GM18873 (cell line): ENCODE results near the gene LECT2.

Experiments
- ATAC-seq: cut with Tn5 transposase; IDR thresholded peaks from one replicate; pipeline ENCODE4 v1.9.1; 2021; ENCODE audit warnings: mild to moderate bottlenecking, moderate library complexity, moderate number of reproducible peaks; ENCODE audit not compliant: unreplicated experiment, low FRiP score

The LECT2 gene

GRCh38 chr5:135954899-135955298 lies at the start of gene LECT2:
Gene LECT2 (minus strand): TSS chr5:135954983. CDS start chr5:135954833, 150 bp downstream.
- ATAC-seq: no peak

- ATAC-seq: no peak
These were observed 49.7 kb upstream of the LECT2 start for GRCh38 chr5:136004436-136004835.

- ATAC-seq: no peak
These were observed 46.7 kb upstream of the LECT2 start for GRCh38 chr5:136001466-136001981.

- no peak for ATAC-seq
These were observed 46.1 kb upstream of the LECT2 start for GRCh38 chr5:136000932-136001331.

- ATAC-seq: no peak
These were observed 45.4 kb upstream of the LECT2 start for GRCh38 chr5:136000147-136000546.

- no peak for ATAC-seq
These were observed 44.8 kb upstream of the LECT2 start for GRCh38 chr5:135999406-136000139.

GRCh38 chr5:135998889-135999288 lies 44.1 kb upstream of the LECT2 start:
- ATAC-seq: no peak

- ATAC-seq: no peak
These were observed 43.0 kb upstream of the LECT2 start for GRCh38 chr5:135997673-135998335.

- no peak for ATAC-seq
These were observed 41.8 kb upstream of the LECT2 start for GRCh38 chr5:135996611-135997010.

- no peak for ATAC-seq
These were observed 41.2 kb upstream of the LECT2 start for GRCh38 chr5:135995976-135996375.

GRCh38 chr5:135993880-135994636 lies 39.3 kb upstream of the LECT2 start:
- ATAC-seq: no peak

- ATAC-seq: no peak
These were observed 38.6 kb upstream of the LECT2 start for GRCh38 chr5:135993335-135993879.

- no peak for ATAC-seq
These were observed 36.6 kb upstream of the LECT2 start for GRCh38 chr5:135991429-135991828.

GRCh38 chr5:135990528-135991255 lies 35.9 kb upstream of the LECT2 start:
- no peak for ATAC-seq

- ATAC-seq: no peak
These were observed 34.9 kb upstream of the LECT2 start for GRCh38 chr5:135989686-135990085.

- no peak for ATAC-seq
These were observed 33.8 kb upstream of the LECT2 start for GRCh38 chr5:135988546-135988945.

- ATAC-seq: no peak
These were observed 32.2 kb upstream of the LECT2 start for GRCh38 chr5:135986891-135987401.

- no peak for ATAC-seq
These were observed 31.6 kb upstream of the LECT2 start for GRCh38 chr5:135986401-135986800.

GRCh38 chr5:135985951-135986350 lies 31.2 kb upstream of the LECT2 start:
- ATAC-seq: no peak

- no peak for ATAC-seq
These were observed 25.8 kb upstream of the LECT2 start for GRCh38 chr5:135980620-135981019.
